ENCODE results near the gene PTPRD.
"Not testable (repeated sequence)": the region's sequence is repeated elsewhere in the genome, so short reads cannot be mapped to it uniquely, and the experiment has no call there.

PTPRD gene

GRCh38 chr9:10449201-10449617 lies 163.6 kb downstream of the PTPRD start:
- DNase-seq = not testable (repeated sequence)

- no peak for DNase-seq
These were observed 165.8 kb downstream of the PTPRD start for GRCh38 chr9:10447036-10447435.

GRCh38 chr9:10443868-10444204 lies 169.0 kb downstream of the PTPRD start:
- DNase-seq = no peak

DNA sequence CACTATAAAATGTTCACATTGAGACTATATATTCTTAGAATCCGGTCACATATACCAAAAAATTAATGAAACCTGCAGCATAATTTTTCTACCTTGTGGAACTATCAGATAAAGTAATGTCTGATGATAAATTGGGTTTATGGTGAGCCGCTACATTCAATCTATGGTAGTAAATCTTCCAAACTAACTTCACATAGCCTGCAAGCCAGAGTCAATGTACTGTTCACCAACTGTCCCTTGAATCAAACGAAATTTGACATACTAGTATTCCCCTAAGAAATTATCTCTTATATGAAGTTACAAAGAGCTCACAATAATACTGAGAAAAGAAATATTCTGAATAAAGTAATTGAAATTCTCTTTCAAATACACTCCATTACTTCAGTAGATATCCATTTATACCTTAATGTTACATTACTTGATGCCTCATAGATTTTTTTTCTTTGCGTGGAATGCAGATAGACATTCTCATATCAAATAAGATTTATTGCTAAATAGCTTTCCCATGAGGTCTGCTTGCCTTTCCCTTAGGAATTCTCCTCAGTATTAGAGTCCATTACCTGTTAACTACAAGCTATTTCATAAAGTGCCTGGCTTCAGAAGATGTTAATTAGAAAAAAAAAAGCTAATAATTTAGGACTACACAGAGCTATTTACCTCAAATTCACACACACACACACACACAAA lies 169.5 kb downstream of the PTPRD start:
- DNase-seq = no peak

DNA sequence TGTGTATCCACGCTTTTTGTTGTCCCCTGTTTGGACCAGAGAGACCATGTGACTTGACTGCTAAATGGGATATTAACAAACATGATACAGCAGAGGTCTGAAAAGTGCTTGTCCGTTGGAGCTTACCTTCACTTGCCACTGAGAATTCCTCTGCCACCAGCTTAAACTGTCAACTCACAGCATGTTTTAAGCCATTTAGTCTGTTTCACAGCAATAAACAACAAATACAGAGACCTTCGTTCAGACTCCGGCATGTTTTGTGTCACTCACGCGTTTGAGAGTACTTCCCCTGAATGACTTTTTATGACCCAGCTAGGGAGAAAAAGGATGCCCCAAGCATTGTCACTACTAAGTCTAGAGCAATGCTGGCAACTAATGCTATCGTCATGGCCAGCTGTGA lies 173.8 kb downstream of the PTPRD start:
- no peak for DNase-seq

- DNase-seq = no peak
These were observed 176.0 kb downstream of the PTPRD start for GRCh38 chr9:10436756-10437155.

DNA sequence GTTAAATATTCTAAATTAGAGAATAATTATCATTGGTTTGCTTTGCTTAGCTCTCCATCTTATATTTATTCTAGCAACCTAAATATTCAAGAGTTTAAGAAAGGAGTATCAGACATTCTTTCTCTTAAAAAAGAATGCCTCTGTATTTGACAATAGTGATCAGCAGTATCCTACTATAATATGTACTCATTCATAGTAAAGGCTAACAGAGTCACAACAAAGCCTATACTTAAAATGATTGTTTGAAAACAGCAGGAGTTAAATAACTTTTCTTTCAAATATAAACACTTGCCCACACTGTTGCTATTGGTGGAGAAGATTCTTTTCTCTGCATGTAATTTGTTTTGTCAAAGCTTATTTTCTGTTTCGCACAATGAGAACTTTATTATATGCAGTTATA lies 178.4 kb downstream of the PTPRD start:
- no peak for DNase-seq

GRCh38 chr9:10411272-10411671 lies 201.5 kb downstream of the PTPRD start:
- DNase-seq = no peak

GRCh38 chr9:10403283-10403682 lies 209.5 kb downstream of the PTPRD start:
- DNase-seq = no peak

GRCh38 chr9:10396615-10397014 lies 216.2 kb downstream of the PTPRD start:
- no peak for DNase-seq

DNA sequence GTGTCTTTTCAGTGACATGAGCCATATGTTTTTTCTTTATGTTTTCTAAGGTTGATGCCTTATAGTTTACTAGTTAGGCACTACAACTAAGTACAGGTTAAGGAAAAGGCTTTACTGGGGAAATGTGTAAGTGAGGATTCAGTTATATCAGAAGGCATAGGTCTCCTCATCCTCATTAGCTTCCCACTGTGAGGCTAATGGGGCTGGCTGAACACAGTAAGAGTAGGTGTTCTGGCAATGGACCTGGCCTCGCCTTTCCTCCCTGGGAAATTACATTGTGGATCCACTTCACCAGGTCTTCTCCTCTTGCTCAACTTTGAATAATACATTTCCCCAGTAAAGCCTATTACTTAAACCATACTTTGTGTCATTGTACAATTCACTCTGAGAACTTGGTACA lies 225.5 kb downstream of the PTPRD start:
- DNase-seq = no peak

GRCh38 chr9:10371824-10372223 lies 241.0 kb downstream of the PTPRD start:
- DNase-seq = no peak

- peak; percentile 31 for DNase-seq
These were observed 246.5 kb downstream of the PTPRD start for GRCh38 chr9:10366171-10366779.

DNA sequence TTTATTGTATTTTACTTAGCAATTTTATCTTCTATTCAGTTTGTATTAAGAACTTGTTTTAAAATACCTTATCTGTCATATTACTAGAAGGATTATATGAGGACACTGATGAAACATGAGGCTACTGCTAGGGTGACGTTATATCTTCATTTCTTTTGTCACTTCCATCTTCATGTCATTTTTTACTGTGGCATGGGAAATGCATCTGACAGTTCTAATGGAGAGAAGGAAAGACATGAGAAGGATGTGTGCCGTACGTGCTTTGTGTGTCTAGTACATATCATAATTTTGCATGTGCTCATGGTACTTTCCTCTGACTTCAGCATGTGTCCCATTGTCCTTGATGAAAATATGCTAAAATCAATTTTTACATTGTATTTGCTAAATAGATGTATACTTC lies 258.2 kb downstream of the PTPRD start:
- DNase-seq = no peak

DNA sequence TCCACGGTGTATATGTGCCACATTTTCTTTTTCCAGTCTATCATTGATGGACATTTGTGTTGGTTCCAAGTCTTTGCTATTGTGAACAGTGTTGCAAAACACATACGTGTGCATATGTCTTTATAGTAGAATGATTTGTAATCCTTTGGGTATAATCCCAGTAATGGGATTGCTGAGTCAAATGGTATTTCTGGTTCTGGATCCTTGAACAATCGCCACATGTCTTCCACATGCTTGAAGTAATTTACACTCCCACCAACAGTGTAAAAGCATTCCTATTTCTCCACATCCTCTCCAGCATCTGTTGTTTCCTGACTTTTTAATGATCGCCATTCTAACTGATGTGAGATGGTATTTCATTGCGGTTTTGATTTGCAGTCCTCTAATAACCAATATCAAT lies 267.2 kb downstream of the PTPRD start:
- DNase-seq = not testable (repeated sequence)

GRCh38 chr9:10341057-10341456 lies 271.7 kb downstream of the PTPRD start:
- no peak for DNase-seq

DNA sequence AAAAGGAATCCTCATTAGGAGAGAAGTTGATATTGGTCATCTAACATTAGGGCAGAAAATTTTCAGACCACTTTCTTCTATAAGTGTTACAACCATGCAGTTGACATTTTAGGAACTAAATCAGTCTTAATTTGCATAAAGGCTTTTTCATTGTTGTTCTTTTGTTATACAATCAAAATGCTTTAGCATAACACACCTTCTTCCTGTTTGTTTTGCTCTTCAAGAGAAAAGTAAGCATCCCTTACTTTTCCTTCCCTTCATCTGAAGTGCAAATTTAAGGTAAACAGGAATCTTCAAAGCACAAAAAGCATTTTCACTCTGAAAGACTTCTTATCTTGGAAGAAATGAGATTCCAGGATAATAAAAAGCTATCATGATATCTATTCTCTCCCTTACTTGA lies 273.6 kb downstream of the PTPRD start:
- DNase-seq = no peak

DNA sequence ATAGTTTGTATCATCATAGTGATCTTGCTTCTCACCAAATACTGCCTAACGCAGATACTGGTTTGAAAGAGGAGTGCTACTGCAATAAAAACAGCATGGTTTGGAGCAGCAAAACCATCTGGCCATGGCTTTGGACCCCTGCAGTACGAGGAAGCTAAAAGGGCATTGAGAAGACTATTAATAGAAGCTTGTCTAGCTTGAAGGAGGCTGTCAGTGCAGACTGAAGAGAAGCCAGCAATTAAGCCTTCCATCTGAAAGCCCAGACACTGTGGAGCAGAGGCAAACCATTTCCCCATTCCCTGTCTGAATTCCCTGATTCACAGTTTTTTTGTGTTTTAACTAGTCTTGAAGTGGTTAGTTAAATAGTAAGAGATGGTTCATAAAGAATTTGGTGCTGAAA lies 281.6 kb downstream of the PTPRD start:
- DNase-seq = no peak

DNA sequence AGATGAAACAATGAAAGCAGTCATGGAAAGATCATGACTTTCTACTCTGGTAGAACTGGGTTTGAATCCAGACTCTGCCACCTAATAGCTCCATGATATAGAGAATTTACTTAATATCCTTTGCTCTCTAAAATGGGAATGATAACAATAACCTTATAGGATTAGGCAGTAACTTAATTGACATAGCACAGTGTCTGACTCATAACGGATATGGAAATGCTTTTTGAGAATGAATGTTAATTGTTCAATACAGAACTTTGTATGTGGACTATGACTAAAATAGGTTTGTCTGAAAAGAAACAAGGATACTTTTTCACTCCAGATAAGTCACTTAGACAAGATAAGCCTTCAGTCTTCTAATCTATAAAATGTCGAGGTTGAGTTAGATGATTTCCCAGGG lies 330.7 kb downstream of the PTPRD start:
- no peak for DNase-seq

DNA sequence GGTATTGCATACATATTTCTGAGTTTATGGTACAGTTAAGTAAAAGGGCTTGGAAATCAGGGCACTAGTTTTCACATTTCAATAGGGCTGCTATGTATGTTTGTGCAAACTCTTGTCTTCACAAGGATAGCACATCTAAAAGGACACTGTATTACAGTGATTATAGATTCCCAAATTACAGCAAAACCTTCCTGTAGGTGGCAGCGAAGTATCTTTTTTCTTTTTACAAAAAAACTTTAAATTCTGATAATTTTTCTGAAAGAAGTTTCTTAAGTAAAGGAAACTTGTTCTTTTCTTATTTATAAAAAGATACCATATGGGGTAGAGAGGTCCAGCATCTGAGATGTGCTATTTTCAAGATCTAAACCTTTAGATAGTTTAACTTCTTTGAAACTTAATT lies 337.8 kb downstream of the PTPRD start:
- DNase-seq = no peak

GRCh38 chr9:10274175-10274574 lies 338.6 kb downstream of the PTPRD start:
- no peak for DNase-seq

- no peak for DNase-seq
These were observed 340.0 kb downstream of the PTPRD start for GRCh38 chr9:10272830-10273229.

- DNase-seq = no peak
These were observed 344.0 kb downstream of the PTPRD start for GRCh38 chr9:10268531-10269485.

- DNase-seq = no peak
These were observed 347.6 kb downstream of the PTPRD start for GRCh38 chr9:10265153-10265631.
